ENCODE measurements around the gene CHST6.

DNA sequence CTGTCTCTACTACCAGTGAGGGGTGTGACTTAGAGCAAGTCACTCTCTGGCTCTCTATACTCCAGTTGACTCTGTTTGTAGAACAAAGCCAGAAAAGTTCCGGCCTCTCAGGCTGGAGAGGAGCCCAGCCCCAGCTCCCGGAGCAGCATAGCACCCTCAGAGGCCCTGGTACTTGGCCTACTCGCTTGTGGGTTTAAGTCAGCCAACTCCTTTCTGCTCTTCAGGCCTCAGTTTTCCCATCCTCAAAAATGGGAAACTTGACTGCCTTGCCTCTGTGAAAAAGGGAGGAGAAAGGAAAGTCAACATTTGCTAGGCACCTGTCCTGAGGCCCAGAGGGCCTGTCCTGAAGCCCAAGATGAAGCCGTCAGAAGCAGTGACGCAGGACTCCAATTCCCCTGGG, 1.1 kb downstream of the CHST6 start:
- TF ChIP-seq, protein P1, sequence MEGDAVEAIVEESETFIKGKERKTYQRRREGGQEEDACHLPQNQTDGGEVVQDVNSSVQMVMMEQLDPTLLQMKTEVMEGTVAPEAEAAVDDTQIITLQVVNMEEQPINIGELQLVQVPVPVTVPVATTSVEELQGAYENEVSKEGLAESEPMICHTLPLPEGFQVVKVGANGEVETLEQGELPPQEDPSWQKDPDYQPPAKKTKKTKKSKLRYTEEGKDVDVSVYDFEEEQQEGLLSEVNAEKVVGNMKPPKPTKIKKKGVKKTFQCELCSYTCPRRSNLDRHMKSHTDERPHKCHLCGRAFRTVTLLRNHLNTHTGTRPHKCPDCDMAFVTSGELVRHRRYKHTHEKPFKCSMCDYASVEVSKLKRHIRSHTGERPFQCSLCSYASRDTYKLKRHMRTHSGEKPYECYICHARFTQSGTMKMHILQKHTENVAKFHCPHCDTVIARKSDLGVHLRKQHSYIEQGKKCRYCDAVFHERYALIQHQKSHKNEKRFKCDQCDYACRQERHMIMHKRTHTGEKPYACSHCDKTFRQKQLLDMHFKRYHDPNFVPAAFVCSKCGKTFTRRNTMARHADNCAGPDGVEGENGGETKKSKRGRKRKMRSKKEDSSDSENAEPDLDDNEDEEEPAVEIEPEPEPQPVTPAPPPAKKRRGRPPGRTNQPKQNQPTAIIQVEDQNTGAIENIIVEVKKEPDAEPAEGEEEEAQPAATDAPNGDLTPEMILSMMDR (IDR thresholded peaks at IDR 0.05): no peak
- TF ChIP-seq EP300 (IDR thresholded peaks at IDR 0.05) (no peak), POLR2A (IDR thresholded peaks at IDR 0.05) (no peak), POLR2AphosphoS5 (IDR thresholded peaks at IDR 0.05) (no peak)

Data from gastroesophageal sphincter (tissue), 3 donors.